GM12891 (cell line): ENCODE measurements around the gene CADM1.

Experiments
- POLR2A ChIP-seq: IDR thresholded peaks from 2 replicates; pipeline ENCODE4 v1.6.1; 2011; ENCODE audit warnings: low read depth, low read length, control low read depth
- POLR2AphosphoS5 ChIP-seq: IDR thresholded peaks from 2 replicates; pipeline ENCODE4 v1.6.1; 2011; ENCODE audit warnings: low read depth, low read length, control low read depth
- SPI1 ChIP-seq: IDR thresholded peaks from 2 replicates; pipeline ENCODE4 v1.6.1; 2011; ENCODE audit warnings: low read depth, low read length, control low read depth
- TAF1 ChIP-seq: IDR thresholded peaks from 2 replicates; pipeline ENCODE4 v1.6.1; 2011; ENCODE audit warnings: low read depth, low read length, control low read depth

DNA sequence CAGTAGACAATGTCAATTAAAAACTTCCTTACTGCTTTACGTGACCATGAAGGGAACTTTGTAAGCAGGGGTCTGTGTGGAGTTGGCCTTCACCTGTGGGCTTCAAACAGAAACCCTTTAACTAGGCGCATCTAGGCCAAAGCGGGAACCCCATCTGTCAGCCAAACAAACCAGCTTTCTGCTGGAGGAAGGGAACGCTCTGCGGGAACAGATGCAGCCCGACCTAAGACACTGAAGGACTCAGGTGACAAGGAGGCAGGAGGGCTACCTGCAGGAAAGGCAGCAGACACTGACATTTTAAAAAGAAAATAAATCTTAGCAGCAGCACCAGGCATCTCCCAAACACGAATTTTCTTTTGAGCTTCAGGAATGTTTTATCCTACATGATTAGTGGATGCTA is 78.4 kb downstream of the CADM1 start:
- TF ChIP-seq TAF1: no peak
- TF ChIP-seq POLR2A: no peak
- no peak for TF ChIP-seq SPI1
- no peak for TF ChIP-seq POLR2AphosphoS5
